K562 (cell line): ENCODE results near the gene ARHGAP24. TPM values are rescaled to one million over a fixed set of nuclear protein-coding genes. Genes with fewer than 3 reads are reported as not detected.

ENCODE experiments used
- ATAC-seq: fragments of 200-7000 bp; cut with Tn5 transposase; 3 replicates; pipeline ENCODE4 v1.9.1; 2020; ENCODE audit warnings: moderate library complexity
- BruUV-seq: library from RNA; stranded (reverse); fragments of 400-500 nt; replicated peaks from 2 replicates; lab custom pipeline; 2021; lab: Mats Ljungman, UMichigan
- CTCF ChIA-PET: fragments of 300-600 bp; formaldehyde crosslinking; extraction: SDS; loops from one replicate; lab custom pipeline; 2021; ENCODE audit warnings: low intra/inter-chr PET ratio; lab: Yijun Ruan, JAX
- POLR2A ChIA-PET: fragments of 300-600, 350-650 bp; sonication (Branson Sonifier 250); formaldehyde crosslinking; extraction: SDS; loops from one replicate; lab custom pipeline; 2021; ENCODE audit warnings: antibody characterized with exemption, inconsistent platforms; lab: Yijun Ruan, JAX
- DNase-seq, 4 experiments: peaks; one replicate each; pipeline versions ENCODE4 v3.0.0 to v3.0.0-alpha.2; 2011 to 2018; ENCODE audit warnings: low spot score in 3 of 4, mixed read lengths in 3 of 4; ENCODE audit errors: extremely low read depth in 1 of 4
- FAIRE-seq: peaks from 2 replicates; lab custom pipeline; 2011; peaks lifted over from hg19 to GRCh38; lab: Jason Lieb, UNC
- H2AFZ ChIP-seq: 2 replicates; pipeline ENCODE4 v1.6.0; 2011; ENCODE audit warnings: low read depth, low read length, control low read depth, inconsistent platforms
- H3K27ac ChIP-seq: fragments of 200-600 bp; 3 replicates; pipeline ENCODE4 v1.8.0; 2011; ENCODE audit warnings: low read depth, mild to moderate bottlenecking, control low read depth, inconsistent platforms, low read length, moderate library complexity, mixed read lengths; ENCODE audit errors: extremely low read depth
- H3K27me3 ChIP-seq, 2 experiments: fragments of 300-600 bp in 1 of 2; 2 replicates in 1 of 2; 3 replicates in 1 of 2; pipeline versions ENCODE4 v1.6.0 to v1.8.0; 2011; ENCODE audit warnings: inconsistent platforms in 2 of 2, low read length in 2 of 2, mild to moderate bottlenecking in 1 of 2, mixed read lengths in 1 of 2, moderate library complexity in 1 of 2; ENCODE audit not compliant: control insufficient read depth in 2 of 2, insufficient read depth in 2 of 2
- H3K36me3 ChIP-seq: fragments of 300-600 bp; 3 replicates; pipeline ENCODE4 v1.8.0; 2011; ENCODE audit warnings: mild to moderate bottlenecking, low read length, inconsistent platforms; ENCODE audit not compliant: control insufficient read depth, insufficient read depth
- H3K4me1 ChIP-seq, 2 experiments: fragments of 200-600 bp in 1 of 2; replicated peaks in 1 of 2; 2 replicates in 1 of 2; 3 replicates in 1 of 2; pipeline versions ENCODE4 v1.5.1 to v1.8.0; 2011; ENCODE audit warnings: inconsistent platforms in 2 of 2, low read length in 2 of 2, mild to moderate bottlenecking in 1 of 2, mixed read lengths in 1 of 2, moderate library complexity in 1 of 2; ENCODE audit not compliant: control insufficient read depth in 2 of 2, insufficient read depth in 2 of 2
- H3K4me2 ChIP-seq: 2 replicates; pipeline ENCODE4 v1.6.1; 2011; ENCODE audit warnings: low read length, control low read depth, inconsistent platforms, mixed read lengths; ENCODE audit not compliant: insufficient read depth
- H3K4me3 ChIP-seq: fragments of 200-600 bp; sonication (generic), shearing (Covaris generic); 2 replicates; pipeline ENCODE4 v1.5.1; 2016; ENCODE audit warnings: control low read depth, inconsistent platforms
- H3K79me2 ChIP-seq: fragments of 200-600 bp; 3 replicates; pipeline ENCODE4 v1.8.0; 2011; ENCODE audit warnings: low read length, inconsistent platforms; ENCODE audit not compliant: control insufficient read depth, insufficient read depth
- H3K9ac ChIP-seq, 2 experiments: 2 replicates each; pipeline versions ENCODE4 v1.6.0 to v1.6.1; 2011; ENCODE audit warnings: low read depth in 2 of 2, low read length in 2 of 2, control low read depth in 1 of 2, inconsistent platforms in 1 of 2, mild to moderate bottlenecking in 1 of 2, mixed read lengths in 1 of 2; ENCODE audit not compliant: insufficient read depth in 1 of 2
- H3K9me1 ChIP-seq: one replicate; pipeline ENCODE4 v1.6.0; 2011; ENCODE audit warnings: inconsistent platforms, mild to moderate bottlenecking, low read length, moderate library complexity; ENCODE audit not compliant: control insufficient read depth, insufficient read depth
- H3K9me3 ChIP-seq: replicated peaks from 2 replicates; pipeline ENCODE4 v1.5.1; 2011; ENCODE audit warnings: low read depth, low read length, inconsistent platforms; ENCODE audit not compliant: control insufficient read depth, insufficient read depth
- H4K20me1 ChIP-seq: replicated peaks from 2 replicates; pipeline ENCODE4 v1.6.1; 2011; ENCODE audit warnings: low read length, inconsistent platforms, mixed read lengths; ENCODE audit not compliant: control insufficient read depth, insufficient read depth
- BACH1 ChIP-seq: fragments of 200-800 bp; sonication (Bioruptor generic); IDR thresholded peaks from 2 replicates; pipeline ENCODE4 v1.6.1; 2016; ENCODE audit warnings: missing genetic modification characterization, missing compliant biosample characterization
- CSDE1 ChIP-seq, 2 experiments: fragments of 450-650 bp; IDR thresholded peaks; 2 replicates each; pipeline ENCODE4 v1.6.1; 2016; ENCODE audit warnings: mild to moderate bottlenecking in 1 of 2
- FOS ChIP-seq: IDR thresholded peaks from 3 replicates; pipeline ENCODE4 v1.6.1; 2011; ENCODE audit not compliant: insufficient read length; ENCODE audit errors: extremely low read depth
- FOXO4 ChIP-seq: fragments of 450-650 bp; formaldehyde crosslinking; IDR thresholded peaks from 2 replicates; pipeline ENCODE4 v1.4.0; 2020; ENCODE audit warnings: mild to moderate bottlenecking, moderate library complexity
- GMEB1 ChIP-seq: fragments of 250-450 bp; sonication (Bioruptor Pico); IDR thresholded peaks from 2 replicates; pipeline ENCODE4 v1.4.0; 2020; ENCODE audit warnings: mild to moderate bottlenecking
- HDAC3 ChIP-seq: fragments of 450-650 bp; IDR thresholded peaks from 2 replicates; pipeline ENCODE4 v1.6.1; 2018; ENCODE audit warnings: borderline replicate concordance, mild to moderate bottlenecking, moderate library complexity; ENCODE audit not compliant: partially characterized antibody
- KHSRP ChIP-seq: fragments of 450-650 bp; IDR thresholded peaks from 2 replicates; pipeline ENCODE4 v1.6.1; 2017
- NR0B1 ChIP-seq: fragments of 450-650 bp; IDR thresholded peaks from one replicate; pipeline ENCODE4 v1.6.1; 2018; ENCODE audit warnings: mild to moderate bottlenecking, moderate library complexity; ENCODE audit not compliant: partially characterized antibody
- TAF9B ChIP-seq: fragments of 450-650 bp; IDR thresholded peaks from 2 replicates; pipeline ENCODE4 v1.6.1; 2018; ENCODE audit warnings: mild to moderate bottlenecking; ENCODE audit not compliant: partially characterized antibody
- WGBS: fragments of 100-300 bp; shearing (Covaris generic); methylation state at CpG from one replicate; pipeline ENCODE4 v1.1.6; 2016; ENCODE audit warnings: low coverage, mixed read lengths; ENCODE audit not compliant: insufficient coverage; ENCODE audit errors: missing lambda C conversion rate; 5-methylcytosine and 5-hydroxymethylcytosine counted together
- in situ Hi-C: fragments of 300-500 bp; cut with MboI; formaldehyde crosslinking; loops from 4 replicates; pipeline ENCODE4 v1.15.0; 2018; ENCODE audit warnings: inconsistent platforms, mixed read lengths
- intact Hi-C: fragments of 100-400 bp; cut with micrococcal nuclease; formaldehyde crosslinking; loops from 2 replicates; pipeline ENCODE4 v1.14.2; 2022
- polyA plus RNA-seq, 8 experiments: library from polyadenylated mRNA; depleted of rRNA in 4 of 8; stranded (reverse) in 5 of 8; unstranded in 3 of 8; fragments of >200 nt; fragmentation: Nextera tagmentation in 2 of 8; fragmentation: Illumina TruSeq in 1 of 8; extraction: Ambion mirVana in 2 of 8; extraction: Trizol in 1 of 8; gene quantifications; 2 replicates each; pipeline versions ENCODE4 v1.2.1 to v1.2.3, GENCODE V29; 2011 to 2014; ENCODE audit warnings: inconsistent platforms in 1 of 8, missing spikeins in 1 of 8
- total RNA-seq, 7 experiments: library from RNA; depleted of rRNA in 6 of 7; stranded (reverse); fragments of >200 nt in 6 of 7; fragmentation: Illumina TruSeq in 2 of 7; extraction: Trizol in 2 of 7; gene quantifications; 2 replicates each; pipeline versions ENCODE4 v1.2.1 to v1.2.3, GENCODE V29; 2011 to 2021; ENCODE audit warnings: low replicate concordance in 1 of 7

ARHGAP24 gene
- total and polyA plus RNA-seq, 9 of the 15 experiments (the other 6 are each of a cell fraction or from before 2014, with no cell fraction given) = 8.0 to 22.6 (median 14.0) TPM

GRCh38 chr4:85701861-85702321 lies 226.9 kb downstream of the ARHGAP24 start:
- TF ChIP-seq FOS (no peak), TAF9B (no peak), BACH1 (no peak), FOXO4 (CRISPR knock-in tag) (no peak)
- Histone ChIP-seq H3K4me2 (no peak overlapping the region), H3K9me3 (no peaks in the 10 kb centered on the region), H3K9ac (no peak overlapping the region), H3K27ac (no peak overlapping the region), H3K36me3 (no peaks in the 10 kb centered on the region), H3K4me1 (no peaks in the 10 kb centered on the region), H3K4me3 (no peak overlapping the region), H4K20me1 (no peaks in the 10 kb centered on the region), H3K27me3 (no peaks in the 10 kb centered on the region), H2AFZ (no peak overlapping the region), H3K79me2 (no peaks in the 10 kb centered on the region), H3K9me1 (no peaks in the 10 kb centered on the region)
- no TSS peak for BruUV-seq
- intact Hi-C loops (no loop called here), in situ Hi-C loops (no loop called here)
- FAIRE-seq = no peak
- WGBS = 90% methylated on average over 1 of the region's 1 CpG
- ChIA-PET POLR2A (no interaction called here), CTCF (no interaction called here)
- DNase-seq = no peak
- no peak for ATAC-seq

GRCh38 chr4:85703096-85703495 lies 228.1 kb downstream of the ARHGAP24 start:
- no peak overlapping the region for H3K4me3 ChIP-seq
- no peaks in the 10 kb centered on the region for H3K27me3 ChIP-seq
- H3K9me1 ChIP-seq = no peaks in the 10 kb centered on the region
- ChIA-PET POLR2A (no interaction called here), CTCF (no interaction called here)
- no peak for FAIRE-seq
- H4K20me1 ChIP-seq = no peaks in the 10 kb centered on the region
- 35% methylated on average over 3 of the region's 3 CpGs for WGBS
- intact Hi-C loops (no loop called here), in situ Hi-C loops (no loop called here)
- DNase-seq = no peak
- no TSS peak for BruUV-seq
- H3K36me3 ChIP-seq = no peaks in the 10 kb centered on the region
- H3K79me2 ChIP-seq = no peaks in the 10 kb centered on the region
- no peak overlapping the region for H2AFZ ChIP-seq
- no peak for ATAC-seq
- no peak overlapping the region for H3K9ac ChIP-seq
- no peak overlapping the region for H3K4me2 ChIP-seq
- H3K9me3 ChIP-seq = no peaks in the 10 kb centered on the region
- no peak overlapping the region for H3K27ac ChIP-seq
- H3K4me1 ChIP-seq = no peaks in the 10 kb centered on the region
- no peak for TF ChIP-seq KHSRP
- TF ChIP-seq NR0B1 = no peak
- no peak for TF ChIP-seq CSDE1 (IDR thresholded peaks at IDR 0.05)
- no peak for TF ChIP-seq GMEB1 (CRISPR knock-in tag)
- TF ChIP-seq HDAC3 = no peak
